SK-N-MC (cell line): Measurements from ENCODE around the gene SNAI1.

Experiments
- EZH2 ChIP-seq: fragments of 200-600 bp; sonication (generic); IDR thresholded peaks from one replicate; pipeline ENCODE4 v1.6.1; 2017; ENCODE audit warnings: antibody characterized with exemption
- FOXP2 ChIP-seq: optimal IDR thresholded peaks from 2 replicates; pipeline ENCODE3; 2011; ENCODE audit warnings: mild to moderate bottlenecking, moderate library complexity; ENCODE audit not compliant: insufficient read depth; ENCODE audit errors: extremely low read length, control extremely low read depth
- POLR2AphosphoS5 ChIP-seq: IDR thresholded peaks from 2 replicates; pipeline ENCODE4 v1.6.1; 2012; ENCODE audit warnings: mild to moderate bottlenecking, low read depth, low read length, borderline replicate concordance

DNA sequence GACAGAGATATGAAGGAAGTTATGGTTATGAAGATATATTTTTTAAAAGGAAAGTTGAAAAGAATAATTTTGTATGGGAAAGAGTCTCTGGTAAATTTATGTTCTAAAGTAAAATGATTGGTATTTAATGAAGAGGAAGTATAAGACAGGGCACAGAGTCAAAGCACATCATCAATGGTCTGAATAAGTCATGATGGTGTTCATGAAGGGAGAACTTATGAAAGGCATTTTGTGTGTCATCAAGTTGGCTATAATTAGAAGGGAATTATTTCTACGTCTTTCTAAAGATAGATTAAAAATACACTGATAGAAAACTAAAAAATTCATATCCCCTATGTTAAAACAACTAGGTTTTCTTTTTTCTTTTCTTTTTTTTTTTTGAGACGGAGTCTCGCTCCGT lies 21.4 kb upstream of the SNAI1 start:
- TF ChIP-seq EZH2, result no peak
- TF ChIP-seq POLR2AphosphoS5, result no peak
- TF ChIP-seq FOXP2, result no peak
